WERI-Rb-1 (cell line): ENCODE results near the gene GOSR1.

ENCODE experiments used
- DNase-seq: peaks from one replicate; pipeline ENCODE4 v3.0.0-alpha.2; 2020
- H3K27ac ChIP-seq: fragments of 250-450 bp; sonication (Bioruptor Pico); 2 replicates; pipeline ENCODE4 v1.5.1; 2020; ENCODE audit warnings: mild to moderate bottlenecking, moderate library complexity
- H3K27me3 ChIP-seq: fragments of 250-450 bp; sonication (Bioruptor Pico); 2 replicates; pipeline ENCODE4 v1.5.1; 2021; ENCODE audit warnings: mild to moderate bottlenecking, low read depth, moderate library complexity; ENCODE audit not compliant: insufficient read depth, severe bottlenecking
- H3K36me3 ChIP-seq: fragments of 250-450 bp; sonication (Bioruptor Pico); 2 replicates; pipeline ENCODE4 v1.5.1; 2020; ENCODE audit warnings: mild to moderate bottlenecking, moderate library complexity
- H3K4me3 ChIP-seq: 2 replicates; pipeline ENCODE4 v1.5.1; 2011; ENCODE audit warnings: low read depth, mild to moderate bottlenecking, control low read depth, low read length
- H3K9me3 ChIP-seq: fragments of 250-450 bp; sonication (Bioruptor Pico); 2 replicates; pipeline ENCODE4 v1.5.1; 2021; ENCODE audit warnings: mild to moderate bottlenecking, moderate library complexity; ENCODE audit not compliant: severe bottlenecking
- TF ChIP-seq, protein P1 (sequence below): IDR thresholded peaks from 2 replicates; pipeline ENCODE4 v1.5.1; 2011; ENCODE audit warnings: low read depth, mild to moderate bottlenecking, control low read depth, inconsistent platforms, low read length

The GOSR1 gene

DNA sequence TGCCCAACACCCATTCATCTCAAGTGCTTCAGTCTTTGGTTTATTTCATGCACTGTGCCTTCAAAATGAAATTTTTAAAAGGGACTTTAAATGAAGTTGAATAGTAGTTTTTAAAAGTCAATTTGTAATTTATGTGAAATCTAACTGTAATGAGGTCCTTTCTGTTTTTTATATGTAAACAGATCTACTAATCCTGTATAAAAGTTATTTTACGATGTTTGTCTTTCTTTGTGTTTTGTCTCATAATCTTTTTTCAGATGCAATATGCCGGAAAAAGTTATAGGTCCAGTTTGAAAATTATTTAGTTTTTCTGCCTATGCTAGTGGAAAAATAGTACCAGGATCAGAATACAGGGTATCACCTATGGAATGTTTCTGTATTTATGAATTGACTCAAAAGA is 8.7 kb upstream of the GOSR1 start:
- TF ChIP-seq, protein P1, sequence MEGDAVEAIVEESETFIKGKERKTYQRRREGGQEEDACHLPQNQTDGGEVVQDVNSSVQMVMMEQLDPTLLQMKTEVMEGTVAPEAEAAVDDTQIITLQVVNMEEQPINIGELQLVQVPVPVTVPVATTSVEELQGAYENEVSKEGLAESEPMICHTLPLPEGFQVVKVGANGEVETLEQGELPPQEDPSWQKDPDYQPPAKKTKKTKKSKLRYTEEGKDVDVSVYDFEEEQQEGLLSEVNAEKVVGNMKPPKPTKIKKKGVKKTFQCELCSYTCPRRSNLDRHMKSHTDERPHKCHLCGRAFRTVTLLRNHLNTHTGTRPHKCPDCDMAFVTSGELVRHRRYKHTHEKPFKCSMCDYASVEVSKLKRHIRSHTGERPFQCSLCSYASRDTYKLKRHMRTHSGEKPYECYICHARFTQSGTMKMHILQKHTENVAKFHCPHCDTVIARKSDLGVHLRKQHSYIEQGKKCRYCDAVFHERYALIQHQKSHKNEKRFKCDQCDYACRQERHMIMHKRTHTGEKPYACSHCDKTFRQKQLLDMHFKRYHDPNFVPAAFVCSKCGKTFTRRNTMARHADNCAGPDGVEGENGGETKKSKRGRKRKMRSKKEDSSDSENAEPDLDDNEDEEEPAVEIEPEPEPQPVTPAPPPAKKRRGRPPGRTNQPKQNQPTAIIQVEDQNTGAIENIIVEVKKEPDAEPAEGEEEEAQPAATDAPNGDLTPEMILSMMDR: no peak
- no peak for DNase-seq
- Histone ChIP-seq H3K36me3 (peaks cover 17% of the 10 kb centered on the region), H3K4me3 (no peak overlapping the region), H3K27ac (no peak overlapping the region), H3K9me3 (no peaks in the 10 kb centered on the region), H3K27me3 (no peaks in the 10 kb centered on the region)

DNA sequence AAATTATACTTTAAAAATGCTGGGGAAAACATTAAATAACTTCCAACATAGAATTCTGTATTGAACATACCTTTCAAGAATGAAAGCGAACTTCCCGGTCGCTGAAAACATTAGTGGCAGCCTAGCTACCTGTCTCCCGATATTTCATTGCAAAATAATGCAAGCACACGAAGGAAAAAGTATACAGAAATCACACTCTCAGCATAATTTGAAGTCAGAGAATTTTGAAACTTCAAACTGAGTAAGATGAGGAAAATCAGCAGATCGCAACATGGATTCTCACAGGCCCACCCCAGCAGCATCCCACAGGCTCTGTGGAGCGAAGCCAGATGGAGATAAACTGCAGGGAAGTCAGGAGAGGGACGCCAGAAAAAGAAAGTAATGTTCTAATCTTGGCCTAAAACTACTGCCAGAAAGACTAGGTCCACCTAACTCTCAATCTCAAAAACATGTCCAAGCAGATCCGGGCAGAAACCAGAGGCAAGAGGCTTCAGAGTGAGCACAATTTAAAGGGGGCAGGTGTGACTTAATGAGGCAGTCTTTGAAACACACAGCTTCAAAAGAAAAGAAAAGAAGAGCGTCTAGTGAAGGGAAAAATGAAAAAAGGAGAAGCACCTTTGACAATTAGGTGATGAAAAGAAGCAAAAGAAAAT is 4.8 kb upstream of the GOSR1 start:
- Histone ChIP-seq H3K27ac (no peak overlapping the region), H3K27me3 (no peaks in the 10 kb centered on the region), H3K4me3 (no peak overlapping the region), H3K36me3 (peaks cover 1% of the 10 kb centered on the region; the same call in 1 of the 2 replicates), H3K9me3 (no peaks in the 10 kb centered on the region)
- TF ChIP-seq, protein P1: no peak
- DNase-seq: no peak

DNA sequence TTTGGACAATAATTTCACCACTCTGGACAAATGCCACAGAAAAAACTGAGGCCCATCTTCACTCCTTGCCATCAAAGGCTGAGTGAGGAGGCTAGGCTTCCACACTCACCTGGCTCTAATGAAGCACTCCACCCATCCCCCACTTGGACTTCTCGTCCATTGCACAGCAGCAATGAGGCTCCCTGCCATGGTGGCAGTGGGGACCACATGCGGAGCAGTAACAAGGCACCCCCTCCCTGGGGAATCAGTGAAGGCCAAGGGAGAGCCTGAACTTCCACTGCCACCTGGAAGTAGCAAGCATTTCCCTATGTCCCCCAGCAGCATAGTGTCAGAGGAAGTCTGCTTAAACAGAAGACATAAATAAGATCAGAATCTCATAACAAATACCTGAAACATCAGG is 2.0 kb upstream of the GOSR1 start:
- Histone ChIP-seq H3K36me3 (peaks cover 15% of the 10 kb centered on the region), H3K27ac (no peak overlapping the region), H3K4me3 (no peak overlapping the region), H3K27me3 (no peaks in the 10 kb centered on the region), H3K9me3 (no peaks in the 10 kb centered on the region)
- TF ChIP-seq, protein P1: no peak
- DNase-seq: no peak

DNA sequence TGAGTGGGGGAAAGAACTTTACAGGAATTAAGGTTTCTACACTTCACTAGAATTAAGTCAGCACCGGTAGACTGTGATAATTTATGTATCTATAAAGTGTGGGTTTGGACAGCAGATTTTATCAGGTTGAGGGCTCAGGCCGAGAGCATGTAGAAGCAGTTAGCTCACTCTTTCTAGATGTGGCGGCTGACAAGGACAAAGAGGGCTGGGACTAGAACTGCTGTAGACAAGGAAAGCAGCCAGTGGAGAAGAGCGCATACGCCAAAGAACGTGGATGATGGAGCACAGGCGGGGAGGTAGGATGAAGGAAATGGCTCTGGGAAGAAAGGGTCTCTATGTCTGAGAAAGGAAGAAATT is 504 bp upstream of the GOSR1 start:
- Histone ChIP-seq H3K36me3 (peaks cover 25% of the 10 kb centered on the region), H3K4me3 (peak overlapping the region; percentile 60), H3K27me3 (no peaks in the 10 kb centered on the region), H3K9me3 (no peaks in the 10 kb centered on the region), H3K27ac (peak overlapping the region; percentile 25)
- no peak for DNase-seq
- TF ChIP-seq, protein P1: no peak

DNA sequence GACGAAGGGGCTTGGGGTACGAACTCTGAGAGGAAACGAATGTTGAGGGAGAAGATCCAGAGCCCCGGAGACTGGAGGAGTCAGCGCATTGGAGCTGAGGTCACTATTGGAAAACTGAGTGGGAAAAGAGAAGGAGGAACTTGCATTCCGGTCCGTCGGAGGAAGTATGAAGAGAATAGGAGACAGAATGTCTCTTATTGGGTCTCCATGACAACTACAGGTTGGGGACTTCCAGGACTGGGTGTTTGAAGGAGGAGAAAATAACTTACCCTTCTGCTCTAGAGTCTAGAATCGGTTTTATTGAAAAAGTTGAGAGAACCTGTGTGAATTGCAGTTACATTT is 537 bp downstream of the GOSR1 start:
- Histone ChIP-seq H3K9me3 (no peaks in the 10 kb centered on the region), H3K36me3 (peaks cover 34% of the 10 kb centered on the region)
- DNase-seq: no peak

More for the DNA sequence above, 537 bp downstream of the GOSR1 start:
- H3K27ac ChIP-seq: peak overlapping the region; percentile 95
- H3K4me3 ChIP-seq: peak overlapping the region; percentile 60
- no peaks in the 10 kb centered on the region for H3K27me3 ChIP-seq
- TF ChIP-seq, protein P1: no peak
